RWPE1 (cell line): ENCODE measurements around the gene COBLL1.

ENCODE experiments used
- CTCF ChIA-PET: fragments of 350-600 bp; sonication (Branson Sonifier 250); formaldehyde crosslinking; extraction: SDS; loops from one replicate; lab custom pipeline; 2021; lab: Yijun Ruan, JAX
- POLR2A ChIA-PET: fragments of 400-600 bp; formaldehyde crosslinking; extraction: SDS; loops from one replicate; lab custom pipeline; 2020; ENCODE audit warnings: antibody characterized with exemption; ENCODE audit not compliant: low non-redundant PET; lab: Yijun Ruan, JAX
- DNase-seq: peaks from one replicate; pipeline ENCODE4 v3.0.0; 2012; ENCODE audit warnings: low spot score
- H3K27ac ChIP-seq: fragments of 450-650 bp; 2 replicates; pipeline ENCODE4 v1.5.1; 2017
- TF ChIP-seq, protein P1 (sequence below): fragments of 450-650 bp; conservative IDR thresholded peaks from 2 replicates; pipeline ENCODE4 v1.5.1; 2017; ENCODE audit warnings: low read depth, mild to moderate bottlenecking

Gene COBLL1

DNA sequence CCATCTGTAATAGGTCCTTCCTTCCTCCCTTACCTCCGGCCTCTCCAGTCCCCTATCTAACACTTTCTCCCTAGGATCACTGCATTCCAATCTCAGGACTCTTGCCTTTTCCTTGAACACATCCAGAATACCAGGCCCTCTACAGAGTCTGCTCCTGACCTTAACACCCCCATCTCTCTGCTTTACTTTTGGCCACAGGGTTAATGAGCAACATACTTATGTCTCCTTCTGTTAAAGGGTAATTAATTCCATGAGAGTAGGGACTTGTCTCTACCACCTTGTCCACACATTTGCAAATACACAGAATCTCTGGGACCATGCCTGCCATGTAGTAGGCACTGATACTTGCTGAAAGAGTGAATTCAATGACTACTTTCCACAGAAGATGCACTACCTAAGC, 94.9 kb downstream of the COBLL1 start:
- CTCF ChIA-PET: no interaction called here
- TF ChIP-seq, protein P1, sequence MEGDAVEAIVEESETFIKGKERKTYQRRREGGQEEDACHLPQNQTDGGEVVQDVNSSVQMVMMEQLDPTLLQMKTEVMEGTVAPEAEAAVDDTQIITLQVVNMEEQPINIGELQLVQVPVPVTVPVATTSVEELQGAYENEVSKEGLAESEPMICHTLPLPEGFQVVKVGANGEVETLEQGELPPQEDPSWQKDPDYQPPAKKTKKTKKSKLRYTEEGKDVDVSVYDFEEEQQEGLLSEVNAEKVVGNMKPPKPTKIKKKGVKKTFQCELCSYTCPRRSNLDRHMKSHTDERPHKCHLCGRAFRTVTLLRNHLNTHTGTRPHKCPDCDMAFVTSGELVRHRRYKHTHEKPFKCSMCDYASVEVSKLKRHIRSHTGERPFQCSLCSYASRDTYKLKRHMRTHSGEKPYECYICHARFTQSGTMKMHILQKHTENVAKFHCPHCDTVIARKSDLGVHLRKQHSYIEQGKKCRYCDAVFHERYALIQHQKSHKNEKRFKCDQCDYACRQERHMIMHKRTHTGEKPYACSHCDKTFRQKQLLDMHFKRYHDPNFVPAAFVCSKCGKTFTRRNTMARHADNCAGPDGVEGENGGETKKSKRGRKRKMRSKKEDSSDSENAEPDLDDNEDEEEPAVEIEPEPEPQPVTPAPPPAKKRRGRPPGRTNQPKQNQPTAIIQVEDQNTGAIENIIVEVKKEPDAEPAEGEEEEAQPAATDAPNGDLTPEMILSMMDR: no peak
- POLR2A ChIA-PET: no interaction called here
- DNase-seq: no peak
- no peak overlapping the region for H3K27ac ChIP-seq

DNA sequence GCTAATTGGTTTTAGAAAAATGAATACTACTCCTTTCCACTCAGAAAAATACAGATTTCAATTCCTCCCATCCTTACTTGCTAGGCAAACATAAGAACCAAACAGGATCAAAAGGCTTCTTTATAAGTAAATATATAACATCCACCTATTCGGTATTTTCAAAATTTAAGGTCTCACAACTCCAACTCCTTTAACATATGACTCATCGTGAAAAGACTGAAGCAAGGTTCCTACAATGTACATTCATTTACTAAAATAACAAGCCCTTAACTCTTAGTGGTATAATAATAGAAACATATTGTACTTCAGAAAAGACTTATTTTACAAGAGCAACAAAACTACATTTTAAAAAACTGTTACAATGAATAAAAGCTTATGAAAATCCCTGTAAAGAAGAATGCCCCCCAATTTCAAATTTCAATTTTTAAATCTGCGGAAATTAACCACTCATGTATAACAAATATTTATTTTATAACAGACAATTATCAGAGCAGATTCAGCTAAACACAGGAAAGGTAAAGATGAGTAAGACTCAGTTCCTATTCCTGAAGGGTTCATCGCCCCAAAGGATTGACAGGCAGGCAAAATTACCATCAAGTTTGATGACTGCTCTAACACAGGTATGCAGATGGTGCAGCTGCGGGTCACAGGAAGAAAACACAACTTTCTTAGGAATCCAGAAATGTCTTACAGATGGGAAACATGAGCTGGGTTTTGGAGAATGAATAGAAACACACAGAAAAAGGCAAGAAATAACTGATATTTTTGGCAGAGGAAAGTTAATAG, 96.4 kb downstream of the COBLL1 start:
- CTCF ChIA-PET: no interaction called here
- DNase-seq: no peak
- TF ChIP-seq, protein P1: no peak

DNA sequence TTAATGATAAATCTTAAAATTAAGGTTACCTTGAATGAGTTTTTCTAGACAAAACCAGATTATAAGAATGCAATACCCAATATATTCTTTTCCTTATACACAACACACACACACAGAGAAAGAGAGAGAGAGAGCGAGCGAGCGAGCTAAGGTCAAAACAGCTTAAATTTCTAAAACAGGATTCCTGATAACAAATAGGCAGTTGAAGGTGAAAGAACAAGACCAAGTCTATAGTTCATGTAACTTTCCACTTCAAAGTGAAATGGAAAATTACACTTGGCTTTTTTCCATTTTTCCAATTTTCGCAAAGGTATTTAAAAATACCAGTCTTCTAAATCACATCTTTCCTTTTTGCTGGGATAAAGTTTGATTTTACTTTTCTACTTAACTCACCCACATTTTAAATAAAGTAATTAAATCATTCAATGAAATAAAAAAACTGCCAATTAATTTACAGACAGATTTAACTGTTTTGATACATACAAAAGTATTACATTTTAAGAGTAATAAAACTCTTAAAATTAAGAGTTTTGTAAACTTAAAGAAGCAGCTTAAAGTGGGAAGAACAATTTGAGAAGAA, 98.8 kb downstream of the COBLL1 start:
- ChIA-PET POLR2A (no interaction called here), CTCF (no interaction called here)
- DNase-seq: no peak
- TF ChIP-seq, protein P1: no peak
- no peak overlapping the region for H3K27ac ChIP-seq

More for the DNA sequence above, 96.4 kb downstream of the COBLL1 start:
- POLR2A ChIA-PET: no interaction called here
- no peak overlapping the region for H3K27ac ChIP-seq

DNA sequence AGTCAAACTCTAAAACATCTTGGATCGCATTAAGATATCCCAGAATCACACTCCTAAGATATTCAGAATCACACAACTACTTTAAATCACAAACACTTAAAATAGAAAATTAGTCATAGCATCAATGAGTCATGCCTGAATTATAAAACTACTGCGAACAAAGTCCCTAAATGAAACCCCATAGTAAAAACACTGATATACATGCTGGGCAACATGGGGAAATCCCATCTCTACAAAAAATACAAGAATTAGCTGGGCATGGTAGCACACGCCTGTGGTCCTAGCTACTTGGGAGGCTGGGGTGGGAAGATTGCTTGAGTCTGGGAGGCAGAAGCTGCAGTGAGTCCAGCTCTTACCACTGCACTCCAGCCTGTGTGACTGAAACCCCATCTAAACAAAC, 101.7 kb downstream of the COBLL1 start:
- DNase-seq: peak; percentile 55
- peak overlapping the region; percentile 58 for H3K27ac ChIP-seq
- CTCF ChIA-PET: no interaction called here
- POLR2A ChIA-PET: no interaction called here
- TF ChIP-seq, protein P1: no peak

DNA sequence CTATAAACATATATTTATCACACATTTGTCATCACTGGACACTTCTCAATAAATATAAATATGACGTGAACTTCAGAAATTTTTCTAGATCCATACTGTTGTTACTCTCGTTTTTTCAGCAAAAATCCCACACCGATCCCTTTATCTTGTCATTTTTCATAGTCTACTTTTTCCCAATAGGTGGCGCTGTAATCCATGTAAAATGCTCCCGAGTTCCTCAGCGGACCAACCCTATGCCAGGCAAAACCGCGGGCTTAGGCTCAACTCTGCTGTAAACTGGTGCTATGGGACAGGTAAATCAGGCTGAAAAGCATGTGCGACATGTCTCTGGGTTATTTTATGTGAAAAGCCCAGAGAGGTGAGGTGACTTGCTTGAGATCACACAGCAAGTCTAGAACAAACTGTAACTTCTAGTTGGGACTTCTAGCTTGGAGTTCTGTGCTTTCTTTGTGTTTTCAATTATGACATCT, 104.0 kb downstream of the COBLL1 start:
- TF ChIP-seq, protein P1: peak; percentile 68
- CTCF ChIA-PET: interaction anchor here (0.6 to 1.4 kb wide), 7 partner anchors 8 to 1557 kb away, joined by 3 to 5 read pairs (median 3); partner anchors contain the start of gene COBLL1
- DNase-seq: peak; percentile 75
- H3K27ac ChIP-seq: no peak overlapping the region
- POLR2A ChIA-PET: no interaction called here

DNA sequence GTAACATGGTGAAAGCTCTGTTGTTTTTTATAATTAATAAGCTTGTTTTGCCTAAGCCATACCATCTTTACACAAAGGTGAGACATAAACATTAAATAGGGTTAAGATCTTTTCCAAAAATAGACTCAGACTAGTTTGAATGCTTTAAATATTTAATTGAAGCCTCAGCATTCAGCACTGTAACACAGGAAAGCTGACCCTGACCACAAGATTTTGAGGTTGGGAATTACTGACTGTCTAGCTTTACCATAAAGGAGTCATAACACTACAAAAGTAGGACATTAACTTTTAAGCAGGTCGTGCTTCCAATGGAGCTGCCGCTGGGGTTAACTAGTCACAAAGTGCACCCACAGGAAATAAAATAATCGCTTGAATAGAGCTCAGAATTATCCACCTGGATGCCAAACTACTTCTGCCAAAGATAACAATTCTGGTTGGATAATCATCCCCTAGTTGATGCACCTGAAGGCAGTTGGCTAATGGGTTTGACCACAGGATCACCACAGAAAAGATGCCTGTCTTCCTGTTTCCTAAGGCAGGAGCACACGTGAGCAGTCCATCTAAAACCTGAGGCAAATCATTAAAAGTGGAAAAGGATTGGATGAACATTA, 106.2 kb downstream of the COBLL1 start:
- TF ChIP-seq, protein P1: no peak
- H3K27ac ChIP-seq: no peak overlapping the region
- CTCF ChIA-PET: interaction anchor here (0.5 kb wide), 1 partner anchor 1733 kb away, joined by 5 read pairs; no protein-coding TSS in a partner anchor
- no peak for DNase-seq
- POLR2A ChIA-PET: no interaction called here
